GM12878 (cell line): Measurements from ENCODE around the gene METTL27.

Experiments used
- BHLHE40 ChIP-seq, 2 experiments: fragments of 450-650 bp in 1 of 2; IDR thresholded peaks; 2 replicates each; pipeline ENCODE4 v1.6.1; 2011 to 2017; ENCODE audit warnings: low read depth in 2 of 2, borderline replicate concordance in 1 of 2, improper control_type of control experiment in 1 of 2, low read length in 1 of 2, mild to moderate bottlenecking in 1 of 2
- CBX3 ChIP-seq: fragments of 200-600 bp; sonication (generic); IDR thresholded peaks from 2 replicates; pipeline ENCODE4 v1.6.1; 2016; ENCODE audit warnings: low read depth, borderline replicate concordance
- IRF4 ChIP-seq: IDR thresholded peaks from 2 replicates; pipeline ENCODE4 v1.6.1; 2011; ENCODE audit warnings: low read depth, low read length
- POLR2A ChIP-seq: IDR thresholded peaks from 2 replicates; pipeline ENCODE4 v1.6.1; 2011; ENCODE audit warnings: low read depth, mild to moderate bottlenecking, low read length
- POLR2AphosphoS5 ChIP-seq: IDR thresholded peaks from 2 replicates; pipeline ENCODE4 v1.6.1; 2011; ENCODE audit warnings: mild to moderate bottlenecking, low read length, inconsistent platforms
- RAD21 ChIP-seq: IDR thresholded peaks from 2 replicates; pipeline ENCODE4 v1.6.1; 2011; ENCODE audit warnings: mild to moderate bottlenecking, low read depth, low read length, moderate library complexity; ENCODE audit not compliant: insufficient read depth
- ZSCAN29 ChIP-seq: fragments of 450-650 bp; IDR thresholded peaks from 2 replicates; pipeline ENCODE4 v1.6.1; 2017; ENCODE audit warnings: mild to moderate bottlenecking, moderate library complexity
- TF ChIP-seq, protein P1 (sequence below): IDR thresholded peaks from 2 replicates; pipeline ENCODE4 v1.6.1; 2012; ENCODE audit warnings: low read depth, low read length, improper control_type of control experiment
- TF ChIP-seq, protein P2 (sequence below): fragments of 450-650 bp; IDR thresholded peaks from 2 replicates; pipeline ENCODE4 v1.6.1; 2017; ENCODE audit warnings: antibody characterized with exemption, mild to moderate bottlenecking, moderate library complexity

DNA sequence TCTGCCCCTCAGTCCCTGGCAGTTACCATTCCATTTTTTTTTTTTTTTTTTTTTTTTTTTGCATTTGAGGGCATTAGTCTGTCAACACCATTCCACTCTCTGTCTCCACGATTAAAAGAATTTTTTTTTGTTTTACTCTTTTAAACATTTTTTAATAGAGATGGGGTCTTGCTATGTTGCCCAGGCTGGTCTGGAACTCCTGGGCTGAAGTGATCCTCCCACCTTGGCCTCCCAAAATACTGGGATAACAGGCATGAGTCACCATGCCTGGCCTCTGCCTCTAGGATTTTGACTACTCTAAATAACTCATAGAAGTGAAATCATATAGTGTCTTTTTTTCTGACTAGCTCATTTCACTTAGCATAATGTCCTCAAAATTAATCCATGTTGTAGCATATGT, 55.7 kb downstream of the METTL27 start:
- no peak for TF ChIP-seq CBX3
- TF ChIP-seq POLR2A: no peak
- TF ChIP-seq, protein P1, sequence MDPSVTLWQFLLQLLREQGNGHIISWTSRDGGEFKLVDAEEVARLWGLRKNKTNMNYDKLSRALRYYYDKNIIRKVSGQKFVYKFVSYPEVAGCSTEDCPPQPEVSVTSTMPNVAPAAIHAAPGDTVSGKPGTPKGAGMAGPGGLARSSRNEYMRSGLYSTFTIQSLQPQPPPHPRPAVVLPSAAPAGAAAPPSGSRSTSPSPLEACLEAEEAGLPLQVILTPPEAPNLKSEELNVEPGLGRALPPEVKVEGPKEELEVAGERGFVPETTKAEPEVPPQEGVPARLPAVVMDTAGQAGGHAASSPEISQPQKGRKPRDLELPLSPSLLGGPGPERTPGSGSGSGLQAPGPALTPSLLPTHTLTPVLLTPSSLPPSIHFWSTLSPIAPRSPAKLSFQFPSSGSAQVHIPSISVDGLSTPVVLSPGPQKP: no peak
- no peak for TF ChIP-seq ZSCAN29
- no peak for TF ChIP-seq IRF4
- no peak for TF ChIP-seq RAD21
- TF ChIP-seq POLR2AphosphoS5: no peak
- TF ChIP-seq, protein P2, sequence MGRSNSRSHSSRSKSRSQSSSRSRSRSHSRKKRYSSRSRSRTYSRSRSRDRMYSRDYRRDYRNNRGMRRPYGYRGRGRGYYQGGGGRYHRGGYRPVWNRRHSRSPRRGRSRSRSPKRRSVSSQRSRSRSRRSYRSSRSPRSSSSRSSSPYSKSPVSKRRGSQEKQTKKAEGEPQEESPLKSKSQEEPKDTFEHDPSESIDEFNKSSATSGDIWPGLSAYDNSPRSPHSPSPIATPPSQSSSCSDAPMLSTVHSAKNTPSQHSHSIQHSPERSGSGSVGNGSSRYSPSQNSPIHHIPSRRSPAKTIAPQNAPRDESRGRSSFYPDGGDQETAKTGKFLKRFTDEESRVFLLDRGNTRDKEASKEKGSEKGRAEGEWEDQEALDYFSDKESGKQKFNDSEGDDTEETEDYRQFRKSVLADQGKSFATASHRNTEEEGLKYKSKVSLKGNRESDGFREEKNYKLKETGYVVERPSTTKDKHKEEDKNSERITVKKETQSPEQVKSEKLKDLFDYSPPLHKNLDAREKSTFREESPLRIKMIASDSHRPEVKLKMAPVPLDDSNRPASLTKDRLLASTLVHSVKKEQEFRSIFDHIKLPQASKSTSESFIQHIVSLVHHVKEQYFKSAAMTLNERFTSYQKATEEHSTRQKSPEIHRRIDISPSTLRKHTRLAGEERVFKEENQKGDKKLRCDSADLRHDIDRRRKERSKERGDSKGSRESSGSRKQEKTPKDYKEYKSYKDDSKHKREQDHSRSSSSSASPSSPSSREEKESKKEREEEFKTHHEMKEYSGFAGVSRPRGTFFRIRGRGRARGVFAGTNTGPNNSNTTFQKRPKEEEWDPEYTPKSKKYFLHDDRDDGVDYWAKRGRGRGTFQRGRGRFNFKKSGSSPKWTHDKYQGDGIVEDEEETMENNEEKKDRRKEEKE: no peak
- no peak for TF ChIP-seq BHLHE40 (IDR thresholded peaks at IDR 0.05; ENCODE audit: borderline replicate concordance in 1 of 2, low read depth in 2 of 2, low read length in 1 of 2)
